ENCODE data around the gene HSF5. TPM values are rescaled to one million over a fixed set of nuclear protein-coding genes. Genes with fewer than 3 reads are reported as not detected.

The HSF5 gene
- total and polyA plus RNA-seq, 2 of the 4 experiments (the other 2 are of a cell fraction) = not detected

GRCh38 chr17:58412961-58413586 is 75.1 kb downstream of the HSF5 start:
- no peaks in the 10 kb centered on the region for H3K79me1 ChIP-seq (ENCODE audit: low read depth in 1 of 2, low read length in 2 of 2)
- no peak overlapping the region for H3K23ac ChIP-seq (ENCODE audit: low read depth, low read length)
- no peak overlapping the region for H2BK20ac ChIP-seq (ENCODE audit: low read depth, low read length)
- intact Hi-C loops (cut with micrococcal nuclease) (no loop called here), dilution Hi-C loops (cut with HindIII; ENCODE audit: low sequenced_read_pairs, unreplicated experiment) (no loop called here), in situ Hi-C loops (cut with MboI; ENCODE audit: low sequenced_read_pairs) (no loop called here)
- H3K4me2 ChIP-seq (ENCODE audit: low read depth, low read length) = no peak overlapping the region
- no peaks in the 10 kb centered on the region for H4K20me1 ChIP-seq (ENCODE audit: insufficient read depth, low read length)
- H3K4me3 ChIP-seq (ENCODE audit: insufficient read depth, low read depth, low read length) = no peak overlapping the region
- H3K36me3 ChIP-seq (ENCODE audit: control insufficient read depth, insufficient read depth, low read length) = no peaks in the 10 kb centered on the region
- H4K8ac ChIP-seq (ENCODE audit: low read depth in 2 of 2, low read length in 2 of 2) = no peak overlapping the region
- CTCF ChIA-PET = no interaction called here
- no peak overlapping the region for H2AK9ac ChIP-seq (replicated peaks; ENCODE audit: low read depth, low read length, poor library complexity)
- peaks cover 17% of the 10 kb centered on the region for H3K27me3 ChIP-seq (ENCODE audit: control insufficient read depth, insufficient read depth, low read length)
- H3K14ac ChIP-seq (replicated peaks; ENCODE audit: low read depth, low read length) = no peak overlapping the region
- TF ChIP-seq, protein P1, sequence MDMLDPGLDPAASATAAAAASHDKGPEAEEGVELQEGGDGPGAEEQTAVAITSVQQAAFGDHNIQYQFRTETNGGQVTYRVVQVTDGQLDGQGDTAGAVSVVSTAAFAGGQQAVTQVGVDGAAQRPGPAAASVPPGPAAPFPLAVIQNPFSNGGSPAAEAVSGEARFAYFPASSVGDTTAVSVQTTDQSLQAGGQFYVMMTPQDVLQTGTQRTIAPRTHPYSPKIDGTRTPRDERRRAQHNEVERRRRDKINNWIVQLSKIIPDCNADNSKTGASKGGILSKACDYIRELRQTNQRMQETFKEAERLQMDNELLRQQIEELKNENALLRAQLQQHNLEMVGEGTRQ (IDR thresholded peaks at IDR 0.05; ENCODE audit: low read depth, low read length) = no peak
- TF ChIP-seq MXI1 (IDR thresholded peaks at IDR 0.05; ENCODE audit: borderline replicate concordance, low read depth, low read length) = no peak
- no peak for TF ChIP-seq MAFK (IDR thresholded peaks at IDR 0.05; ENCODE audit: low read depth, low read length)
- TF ChIP-seq RAD21 (IDR thresholded peaks at IDR 0.05; ENCODE audit: low read length) = no peak
- TF ChIP-seq ELK1 (IDR thresholded peaks at IDR 0.05; ENCODE audit: borderline replicate concordance, low read depth, low read length) = no peak
- TF ChIP-seq CHD1 (IDR thresholded peaks at IDR 0.05; ENCODE audit: low read depth, low read length) = no peak
- no peak for TF ChIP-seq NFE2L2 (IDR thresholded peaks at IDR 0.05; ENCODE audit: low read depth, low read length)
- no peak for TF ChIP-seq POLR2A (IDR thresholded peaks at IDR 0.05; ENCODE audit: low read depth, low read length)
- TF ChIP-seq RCOR1 (IDR thresholded peaks at IDR 0.05; ENCODE audit: insufficient replicate concordance, low read length) = no peak
- TF ChIP-seq RFX5 (IDR thresholded peaks at IDR 0.05; ENCODE audit: low read depth, low read length) = no peak
- no peak for ATAC-seq (ENCODE audit: low read depth)
- no peak overlapping the region for H4K91ac ChIP-seq (ENCODE audit: insufficient read depth, low read depth, low read length)
- no peak overlapping the region for H4K5ac ChIP-seq (ENCODE audit: low read depth, low read length)
- H2BK15ac ChIP-seq (ENCODE audit: low read depth, low read length) = no peak overlapping the region
- H3K9me3 ChIP-seq (ENCODE audit: control insufficient read depth, insufficient read depth, low read length) = no peaks in the 10 kb centered on the region
- H3K56ac ChIP-seq (ENCODE audit: extremely low read depth, insufficient read depth, low read length) = no peak overlapping the region
- no peak overlapping the region for H3K4ac ChIP-seq (ENCODE audit: low read depth, low read length)
- peak; percentile 9 for DNase-seq
- H3K18ac ChIP-seq (ENCODE audit: low read depth, low read length) = no peak overlapping the region
- H2BK5ac ChIP-seq (ENCODE audit: low read depth, low read length, poor library complexity, severe bottlenecking) = no peak overlapping the region
- no peaks in the 10 kb centered on the region for H3K9me1 ChIP-seq (ENCODE audit: insufficient read depth, low read length)
- no TSS peak for BruUV-seq (replicated peaks)
- no peak overlapping the region for H3K9ac ChIP-seq (ENCODE audit: low read depth, low read length)
- H2BK120ac ChIP-seq (ENCODE audit: low read depth, low read length) = no peak overlapping the region
- no peak overlapping the region for H2AFZ ChIP-seq (replicated peaks; ENCODE audit: low read length, poor library complexity)
- no peak overlapping the region for H3K27ac ChIP-seq (ENCODE audit: insufficient read depth, low read length)
- POLR2A ChIA-PET (ENCODE audit: unreplicated experiment) = no interaction called here
- H3K4me1 ChIP-seq (ENCODE audit: control insufficient read depth, insufficient read depth, low read length) = no peaks in the 10 kb centered on the region
- WGBS, 2 experiments (ENCODE audit: extremely low coverage in 2 of 2, insufficient read length in 1 of 2) = no CpG with 5 or more reads among the region's 3 CpGs
- H2AK5ac ChIP-seq (ENCODE audit: low read depth, low read length) = no peak overlapping the region

Data from IMR-90 (cell line).